GM12865 (cell line): Measurements from ENCODE around the gene IGFL1.
"Not testable (repeated sequence)": the region's sequence is repeated elsewhere in the genome, so short reads cannot be mapped to it uniquely, and the experiment has no call there.

Source experiments
- DNase-seq: peaks from one replicate; pipeline ENCODE4 v3.0.0; 2010; ENCODE audit warnings: low read depth
- H3K4me3 ChIP-seq: 2 replicates; pipeline ENCODE4 v1.5.1; 2011; ENCODE audit warnings: mild to moderate bottlenecking, low read depth, low read length, control low read depth
- TF ChIP-seq, protein P1 (sequence below): IDR thresholded peaks from 2 replicates; pipeline ENCODE4 v1.5.1; 2011; ENCODE audit warnings: low read length, control low read depth, low read depth, inconsistent platforms; ENCODE audit not compliant: insufficient read depth; ENCODE audit errors: missing control alignments

IGFL1 gene

DNA sequence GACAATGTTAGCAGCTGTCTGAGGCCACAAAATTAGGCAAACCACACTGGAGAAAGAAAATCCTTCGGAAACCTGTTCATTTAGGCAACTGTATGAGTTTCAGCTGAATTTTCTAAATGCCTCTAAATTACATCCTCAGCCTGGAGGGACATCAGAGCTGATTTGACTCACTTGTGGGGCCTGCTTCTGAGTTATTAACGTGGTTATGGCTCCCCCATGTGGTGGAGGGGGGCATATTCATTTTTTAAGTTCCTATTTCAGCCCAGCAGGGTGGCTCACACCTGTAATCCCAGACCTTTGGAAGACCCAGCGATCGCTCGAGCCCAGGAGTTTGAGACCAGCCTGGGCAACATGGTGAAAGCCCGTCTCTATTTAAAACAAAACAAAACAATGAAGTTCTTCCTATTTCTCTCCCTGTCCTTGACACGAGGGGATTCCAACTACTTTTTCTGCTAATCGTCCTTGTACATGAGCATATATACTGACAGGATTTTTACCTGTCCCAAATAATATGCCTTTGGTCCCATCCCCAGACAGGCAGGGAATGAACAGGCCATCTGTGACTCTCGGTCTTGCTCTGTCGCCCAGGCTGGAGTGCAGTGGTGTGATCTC lies 35.8 kb downstream of the IGFL1 start:
- peak; percentile 83 for DNase-seq
- no peak overlapping the region for H3K4me3 ChIP-seq
- TF ChIP-seq, protein P1, sequence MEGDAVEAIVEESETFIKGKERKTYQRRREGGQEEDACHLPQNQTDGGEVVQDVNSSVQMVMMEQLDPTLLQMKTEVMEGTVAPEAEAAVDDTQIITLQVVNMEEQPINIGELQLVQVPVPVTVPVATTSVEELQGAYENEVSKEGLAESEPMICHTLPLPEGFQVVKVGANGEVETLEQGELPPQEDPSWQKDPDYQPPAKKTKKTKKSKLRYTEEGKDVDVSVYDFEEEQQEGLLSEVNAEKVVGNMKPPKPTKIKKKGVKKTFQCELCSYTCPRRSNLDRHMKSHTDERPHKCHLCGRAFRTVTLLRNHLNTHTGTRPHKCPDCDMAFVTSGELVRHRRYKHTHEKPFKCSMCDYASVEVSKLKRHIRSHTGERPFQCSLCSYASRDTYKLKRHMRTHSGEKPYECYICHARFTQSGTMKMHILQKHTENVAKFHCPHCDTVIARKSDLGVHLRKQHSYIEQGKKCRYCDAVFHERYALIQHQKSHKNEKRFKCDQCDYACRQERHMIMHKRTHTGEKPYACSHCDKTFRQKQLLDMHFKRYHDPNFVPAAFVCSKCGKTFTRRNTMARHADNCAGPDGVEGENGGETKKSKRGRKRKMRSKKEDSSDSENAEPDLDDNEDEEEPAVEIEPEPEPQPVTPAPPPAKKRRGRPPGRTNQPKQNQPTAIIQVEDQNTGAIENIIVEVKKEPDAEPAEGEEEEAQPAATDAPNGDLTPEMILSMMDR, result peak; percentile 68

DNA sequence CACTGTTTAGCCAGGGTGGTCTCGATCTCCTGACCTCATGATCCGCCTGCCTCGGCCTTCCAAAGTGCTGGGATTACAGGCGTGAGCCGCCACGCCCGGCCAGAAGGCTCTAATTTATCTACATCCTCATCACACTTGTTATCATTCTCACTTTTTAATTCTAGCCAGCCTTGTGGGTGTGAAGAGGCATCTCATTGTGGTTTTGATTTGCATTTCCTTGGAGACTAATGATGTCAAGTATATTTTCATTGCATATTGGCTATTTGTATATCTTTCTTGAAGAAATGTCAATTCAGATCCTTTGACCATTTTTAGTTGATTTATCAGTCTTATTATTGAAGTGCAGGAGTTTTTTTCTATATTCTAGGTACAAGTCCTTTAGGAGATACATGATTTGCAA lies 39.6 kb downstream of the IGFL1 start:
- TF ChIP-seq, protein P1, result no peak
- DNase-seq, result no peak
- no peak overlapping the region for H3K4me3 ChIP-seq

DNA sequence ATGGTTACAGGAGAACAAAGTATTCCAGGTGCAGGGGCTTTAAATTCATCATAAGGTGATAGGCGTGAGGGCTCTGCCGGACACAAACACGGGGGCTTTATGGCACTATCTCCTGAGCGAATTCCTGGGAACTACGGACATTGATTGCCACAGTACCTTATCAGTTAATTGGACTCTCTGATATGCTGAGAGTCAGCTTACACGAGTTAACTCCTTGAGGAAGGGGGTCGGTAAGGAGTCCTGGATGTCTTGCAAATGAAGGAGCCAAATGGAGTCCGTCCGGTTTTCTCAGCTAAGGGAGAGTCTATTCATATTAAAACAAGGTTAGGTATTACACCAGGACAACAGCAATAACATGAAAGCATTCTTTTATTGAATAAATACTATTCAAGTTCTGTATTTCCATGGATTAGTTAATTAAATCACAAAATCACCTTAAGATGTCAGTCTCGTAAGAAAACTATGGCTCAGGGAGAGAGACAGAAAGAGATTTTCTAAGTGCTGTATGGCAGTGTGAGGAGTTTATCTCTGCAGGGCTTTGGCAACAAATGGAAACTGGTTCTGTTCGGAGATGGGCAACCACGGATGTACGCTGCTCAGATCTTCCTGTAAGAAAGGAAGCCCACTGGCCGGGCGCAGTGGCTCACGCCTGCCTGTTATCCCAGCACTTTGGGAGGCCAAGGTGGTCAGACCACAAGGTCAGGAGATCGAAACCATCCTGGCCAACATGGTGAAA lies 41.1 kb downstream of the IGFL1 start:
- TF ChIP-seq, protein P1, result no peak
- H3K4me3 ChIP-seq, result no peak overlapping the region
- peak; percentile 11 for DNase-seq

DNA sequence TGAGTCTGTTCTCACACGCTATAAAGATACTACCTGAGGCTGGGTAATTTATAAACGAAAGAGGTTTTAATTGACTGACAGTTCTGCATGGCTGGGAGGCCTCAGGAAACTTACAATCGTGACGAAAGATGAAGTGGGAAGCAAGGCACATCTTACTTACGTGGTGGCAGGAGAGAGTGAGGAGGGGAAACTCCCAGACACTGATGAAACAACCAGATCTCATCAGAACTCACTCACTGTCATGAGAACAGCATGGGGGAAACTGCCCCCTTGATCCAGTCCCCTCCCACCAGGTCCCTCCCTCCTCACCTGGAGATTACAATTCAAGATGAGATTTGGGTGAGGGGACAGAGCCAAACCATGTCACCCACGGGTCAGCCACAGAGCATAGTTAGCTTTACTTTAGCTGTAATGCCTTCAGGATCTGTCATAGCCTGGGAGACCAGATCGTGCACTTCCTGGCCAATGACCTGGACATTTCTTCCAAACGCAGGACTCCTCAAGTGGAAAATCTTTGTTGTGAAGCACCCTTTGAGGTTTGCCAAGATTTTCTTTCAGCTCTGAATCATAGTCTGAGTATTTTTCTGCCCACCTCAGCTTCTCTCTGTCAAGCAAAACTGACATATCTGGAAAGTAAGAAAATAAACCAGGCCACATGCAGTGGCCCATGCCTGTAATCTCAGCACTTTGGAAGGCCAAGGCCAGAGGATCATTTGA lies 42.1 kb downstream of the IGFL1 start:
- TF ChIP-seq, protein P1, result no peak
- DNase-seq, result peak; percentile 35
- no peak overlapping the region for H3K4me3 ChIP-seq

DNA sequence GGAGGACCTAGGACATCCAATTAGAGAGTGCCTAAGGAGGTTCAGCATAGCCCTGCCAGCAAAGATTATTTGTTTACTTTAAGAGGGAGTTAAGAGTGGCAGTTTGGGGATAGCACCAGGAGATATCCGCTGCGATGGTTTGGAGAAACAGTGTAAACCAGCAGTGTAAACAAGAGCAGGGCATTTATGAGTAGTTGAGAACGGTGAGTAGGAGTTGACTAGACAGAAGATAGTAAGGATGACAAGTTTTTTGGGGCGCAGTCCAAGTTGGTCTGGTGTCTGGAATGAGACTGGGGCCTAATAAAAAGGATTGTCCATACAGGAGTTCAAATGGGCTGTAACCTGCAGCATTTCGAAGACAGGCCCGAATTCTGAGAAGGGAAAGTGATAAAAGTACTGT lies 44.4 kb downstream of the IGFL1 start:
- H3K4me3 ChIP-seq, DNase-seq: not testable (repeated sequence)

DNA sequence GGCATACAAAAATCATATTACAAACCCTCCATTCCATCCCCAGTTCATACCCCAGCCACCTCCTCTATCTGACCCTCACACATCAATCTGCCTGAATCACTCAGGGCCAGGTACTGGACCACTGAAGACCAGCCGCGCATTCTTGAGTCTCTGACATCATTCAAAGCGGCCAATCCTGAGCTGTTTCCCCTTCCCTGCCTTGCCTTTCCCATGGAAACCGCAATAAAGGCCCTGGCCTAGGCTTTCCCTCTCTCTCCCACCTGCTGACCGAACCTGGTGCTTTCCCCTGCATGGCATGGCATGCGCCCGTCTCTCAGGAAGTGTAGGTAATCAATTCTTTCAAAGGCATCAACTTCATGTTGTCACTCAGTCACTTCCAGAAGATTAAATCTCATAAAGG lies 49.6 kb downstream of the IGFL1 start:
- no peak for DNase-seq
- no peak overlapping the region for H3K4me3 ChIP-seq
- TF ChIP-seq, protein P1, result no peak
